Nucleus accumbens (tissue), 56 donors: Measurements from ENCODE around the gene MYO18A.

Experiments
- DNase-seq, 56 donors: peaks; one replicate each; lab custom pipeline; 2025; lab: John Stamatoyannopoulos, UW

Gene MYO18A

DNA sequence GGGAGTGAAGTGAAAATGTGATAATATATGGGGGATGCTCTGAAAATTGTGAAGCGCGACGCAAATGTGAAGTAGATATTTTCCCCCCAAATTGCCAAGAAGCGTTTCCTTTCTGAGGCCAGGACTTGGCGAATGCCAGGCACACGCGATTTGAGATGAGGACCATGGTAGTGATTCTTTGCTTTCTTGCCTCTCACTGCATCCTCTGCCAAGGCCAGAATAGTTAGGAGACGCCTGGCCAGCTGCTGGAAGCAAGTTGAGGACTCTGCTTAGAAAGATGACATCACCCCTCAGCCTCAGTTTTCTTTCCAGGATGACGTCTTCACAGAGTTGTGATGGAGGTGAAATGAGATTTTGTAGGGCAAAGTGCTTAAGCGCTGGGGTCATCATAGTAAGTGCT is 111.4 kb downstream of the MYO18A start:
- peak in 1 of 56 donors; percentile 20 for DNase-seq

GRCh38 chr17:29066606-29067005 is 113.6 kb downstream of the MYO18A start:
- DNase-seq, result peak in 2 of 56 donors; percentile 36 to 56

DNA sequence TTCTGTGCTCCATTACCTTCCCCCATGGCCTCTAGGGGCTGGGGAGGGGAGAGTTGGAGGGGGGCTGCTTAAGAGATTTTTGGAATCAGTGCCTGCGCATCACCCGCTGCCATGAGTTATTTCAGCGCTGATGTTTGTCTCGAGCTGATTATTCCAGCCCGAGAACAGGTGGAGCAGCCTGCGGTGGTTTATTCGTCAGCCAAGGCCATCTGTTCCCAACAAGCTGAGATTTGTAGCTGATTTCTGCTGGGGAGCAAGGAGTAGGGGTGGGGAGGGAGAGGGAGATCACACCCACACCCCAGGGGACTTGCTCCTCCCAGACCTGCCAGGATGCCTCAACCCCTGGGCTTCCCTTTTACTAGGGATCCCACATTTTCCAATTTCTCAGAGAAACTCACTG is 114.2 kb downstream of the MYO18A start:
- peak in 2 of 56 donors; percentile 29 to 32 for DNase-seq

DNA sequence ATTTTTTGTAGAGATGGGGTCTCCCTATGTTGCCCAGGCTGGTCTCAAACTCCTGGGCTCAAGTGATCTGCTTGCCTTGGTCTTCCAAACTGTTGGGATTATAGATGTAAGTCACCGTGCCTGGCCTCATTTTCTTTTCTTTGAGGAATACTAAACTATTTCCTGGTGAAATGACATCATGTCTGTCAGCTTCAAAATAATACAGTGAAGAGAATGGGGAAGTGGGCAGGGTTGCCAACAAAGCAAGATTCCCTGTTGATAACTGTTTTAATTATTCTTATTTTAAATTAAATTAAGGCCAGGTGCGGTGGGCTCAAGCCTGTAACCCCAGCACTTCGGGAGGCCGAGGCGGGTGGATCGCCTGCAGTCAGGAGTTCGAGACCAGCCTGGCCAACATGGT is 116.2 kb downstream of the MYO18A start:
- DNase-seq, result no peak

- no peak for DNase-seq
These were observed 118.0 kb downstream of the MYO18A start for GRCh38 chr17:29062215-29062614.

- peak in 5 of 56 donors; percentile 15 to 46 (median 21) for DNase-seq
These were observed 119.2 kb downstream of the MYO18A start for GRCh38 chr17:29061036-29061435.

- DNase-seq, result peak in 2 of 56 donors; percentile 22 to 31
These were observed 119.7 kb downstream of the MYO18A start for GRCh38 chr17:29060475-29060874.

DNA sequence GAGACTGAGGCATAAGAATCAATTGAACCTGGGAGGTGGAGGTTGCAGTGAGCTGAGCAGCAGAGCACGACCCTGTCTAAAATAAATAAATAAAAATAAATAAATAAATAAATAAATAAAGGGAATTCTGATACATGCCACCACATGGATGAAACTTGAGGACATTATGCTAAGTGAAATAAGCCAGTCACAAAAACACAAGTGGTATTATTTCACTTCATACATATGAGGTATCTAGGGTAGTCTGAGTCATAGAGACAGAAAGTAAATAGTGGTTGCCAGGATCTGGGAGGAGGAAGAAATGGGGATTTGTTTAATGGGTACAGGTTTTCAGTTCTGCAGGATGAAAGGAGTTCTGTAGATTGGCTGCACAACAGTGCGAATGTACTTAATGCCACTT is 120.9 kb downstream of the MYO18A start:
- DNase-seq, result no peak

DNA sequence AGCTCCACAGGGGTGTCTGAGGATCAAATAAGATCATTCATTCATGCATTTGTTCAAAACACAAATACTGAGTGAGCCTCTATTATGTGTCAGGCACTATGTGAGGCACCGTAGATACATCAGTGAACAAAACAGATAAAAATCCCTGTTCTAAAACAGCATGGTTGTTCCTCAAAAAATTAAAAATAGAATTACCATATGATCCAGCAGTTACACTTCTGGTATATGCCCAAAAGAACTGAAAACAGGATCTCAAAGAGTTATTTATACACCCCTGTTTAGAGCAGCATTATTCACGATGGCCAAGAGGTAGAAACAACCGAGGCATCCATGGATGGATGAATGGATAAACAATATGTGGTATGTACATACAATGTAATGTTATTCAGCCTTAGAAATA is 121.8 kb downstream of the MYO18A start:
- DNase-seq, result no peak

- no peak for DNase-seq
These were observed 122.8 kb downstream of the MYO18A start for GRCh38 chr17:29057361-29057760.

DNA sequence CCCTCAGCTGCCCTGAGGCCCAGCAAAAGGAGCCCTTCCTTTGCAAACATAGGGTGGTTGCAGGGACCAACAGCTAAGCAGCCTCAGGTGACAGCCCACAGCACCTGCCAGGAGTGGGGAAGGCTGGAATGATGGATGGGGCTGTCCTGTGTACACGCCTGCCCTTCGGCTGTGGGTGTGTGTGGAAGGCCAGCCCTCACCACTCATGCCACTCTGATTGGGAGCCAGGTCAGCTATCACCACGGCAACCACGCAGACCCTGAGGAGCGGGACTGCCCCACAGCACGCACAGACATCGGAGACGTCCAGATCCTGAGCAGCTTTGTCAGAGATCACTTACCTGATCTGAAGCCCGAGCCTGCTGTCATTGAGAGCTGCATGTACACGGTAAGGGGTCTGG is 125.4 kb downstream of the MYO18A start:
- DNase-seq, result no peak

GRCh38 chr17:29051731-29052130 is 128.5 kb downstream of the MYO18A start:
- peak in 1 of 56 donors; percentile 27 for DNase-seq

- DNase-seq, result no peak
These were observed 129.0 kb downstream of the MYO18A start for GRCh38 chr17:29051194-29051593.

DNA sequence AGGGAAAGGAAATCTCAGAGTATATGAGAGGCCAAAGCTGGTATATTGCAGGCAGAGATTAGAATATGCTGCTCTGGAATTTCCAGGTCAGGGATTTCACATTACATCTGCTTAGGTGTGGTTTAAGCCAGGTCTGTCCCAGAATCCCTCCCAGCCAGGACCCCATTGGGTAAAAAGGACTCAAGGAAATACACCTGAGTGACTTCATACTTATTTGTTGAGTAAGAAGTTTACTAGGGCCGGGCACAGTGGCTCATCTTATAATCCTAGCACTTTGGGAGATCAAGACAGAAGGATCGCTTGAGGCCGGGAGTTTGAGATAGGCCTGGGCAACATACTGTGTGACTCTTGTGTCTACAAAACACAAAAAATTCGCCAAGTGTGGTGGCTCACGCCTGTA is 130.0 kb downstream of the MYO18A start:
- DNase-seq, result no peak

DNA sequence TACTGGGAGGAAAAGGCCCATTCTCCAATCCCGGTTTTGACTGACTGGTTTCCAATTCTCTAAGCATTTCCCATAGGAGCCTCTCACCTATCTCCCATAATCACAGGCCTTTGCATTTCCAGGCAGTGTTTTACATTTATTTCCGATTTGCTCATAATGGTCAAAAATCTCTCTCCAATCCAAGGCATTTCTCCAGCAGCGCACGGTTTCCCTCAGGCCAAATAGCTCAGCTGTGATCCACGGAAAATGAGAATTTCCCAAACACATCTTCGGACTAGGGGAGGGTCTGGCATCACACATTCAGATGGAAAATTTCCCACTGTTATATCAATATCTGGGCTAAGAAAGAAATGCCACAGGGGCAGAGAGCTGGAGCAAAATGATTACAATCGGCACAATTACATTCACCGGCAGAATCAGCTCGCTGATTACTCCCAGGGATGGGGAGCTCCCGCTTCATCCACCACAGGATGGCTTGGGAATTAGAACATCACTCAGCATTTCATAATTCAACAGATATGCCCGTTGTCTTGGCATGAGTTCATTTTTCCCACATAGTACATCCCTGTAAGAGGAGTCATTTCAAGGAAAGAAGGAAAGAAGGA is 130.6 kb downstream of the MYO18A start:
- DNase-seq, result no peak

- peak in 1 of 56 donors; percentile 16 for DNase-seq
These were observed 131.5 kb downstream of the MYO18A start for GRCh38 chr17:29048440-29049368.

- no peak for DNase-seq
These were observed 133.7 kb downstream of the MYO18A start for GRCh38 chr17:29046473-29046839.

DNA sequence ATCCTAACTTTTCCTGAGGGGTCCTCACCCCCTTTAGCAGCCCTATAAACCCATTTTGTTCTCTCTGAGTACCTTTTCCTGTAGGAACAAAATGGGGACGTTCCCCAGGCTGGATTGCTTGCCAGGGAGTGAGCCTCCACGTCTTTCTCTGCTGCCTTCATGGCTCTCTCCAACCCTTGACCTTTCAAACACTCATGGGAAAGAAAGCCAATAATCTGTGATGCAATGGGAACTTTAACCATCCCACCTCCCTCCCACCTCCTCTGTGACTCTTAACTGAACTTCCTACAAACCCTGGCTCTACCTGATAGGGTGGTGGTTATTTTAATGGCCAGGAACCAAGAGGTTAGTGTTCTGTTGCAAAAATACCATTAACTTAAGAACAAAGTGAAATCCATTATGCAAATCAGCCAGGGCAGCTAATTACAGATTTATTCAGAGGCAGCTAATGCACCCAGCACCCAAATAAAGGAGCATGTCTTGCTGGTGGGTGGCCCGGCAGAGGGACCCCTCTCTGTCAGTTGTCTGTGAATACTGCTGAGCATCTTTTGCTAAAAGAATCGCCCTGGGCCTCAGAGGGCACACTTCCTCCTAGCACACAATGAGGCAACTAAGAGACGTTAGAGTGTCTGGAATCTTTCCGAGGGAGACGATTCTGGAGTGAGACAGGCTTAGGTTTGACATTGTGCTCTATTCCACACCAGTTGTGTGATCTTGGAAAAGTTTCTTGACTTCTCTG is 134.3 kb downstream of the MYO18A start:
- DNase-seq, result no peak

GRCh38 chr17:29045026-29045425 is 135.2 kb downstream of the MYO18A start:
- no peak for DNase-seq

- DNase-seq, result no peak
These were observed 136.6 kb downstream of the MYO18A start for GRCh38 chr17:29043539-29044145.
